HG03025 (cell line): ENCODE results near the gene STK32B.
"Not testable (repeated sequence)": the region's sequence is repeated elsewhere in the genome, so short reads cannot be mapped to it uniquely, and the experiment has no call there.

Source experiments
- ATAC-seq: cut with Tn5 transposase; IDR thresholded peaks from one replicate; pipeline ENCODE4 v1.9.1; 2021; ENCODE audit warnings: mild to moderate bottlenecking, moderate library complexity; ENCODE audit not compliant: unreplicated experiment, low FRiP score

Gene STK32B

DNA sequence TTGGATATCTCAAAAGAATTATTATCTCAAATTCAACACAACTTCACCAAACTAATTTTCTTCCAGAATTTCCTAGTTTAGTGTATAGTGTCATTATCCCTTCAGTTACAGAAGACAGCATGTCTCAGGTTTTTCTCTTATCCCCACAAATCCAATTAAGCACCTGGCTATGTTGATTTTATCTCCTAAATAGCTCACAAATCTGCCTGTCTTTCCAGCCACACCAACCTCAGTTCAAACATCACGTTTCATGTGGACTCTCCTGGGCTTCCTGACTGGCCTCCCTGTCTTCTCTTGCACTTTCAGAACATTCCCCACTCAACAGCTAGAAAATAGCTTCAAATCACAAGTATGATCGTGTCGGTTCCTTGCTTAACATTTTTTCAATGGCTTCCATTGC is 14.8 kb downstream of the STK32B start:
- ATAC-seq, result no peak

GRCh38 chr4:5066968-5067367 is 15.7 kb downstream of the STK32B start:
- ATAC-seq, result not testable (repeated sequence)

- no peak for ATAC-seq
These were observed 16.6 kb downstream of the STK32B start for GRCh38 chr4:5067908-5068307.

GRCh38 chr4:5069901-5070300 is 18.6 kb downstream of the STK32B start:
- no peak for ATAC-seq

DNA sequence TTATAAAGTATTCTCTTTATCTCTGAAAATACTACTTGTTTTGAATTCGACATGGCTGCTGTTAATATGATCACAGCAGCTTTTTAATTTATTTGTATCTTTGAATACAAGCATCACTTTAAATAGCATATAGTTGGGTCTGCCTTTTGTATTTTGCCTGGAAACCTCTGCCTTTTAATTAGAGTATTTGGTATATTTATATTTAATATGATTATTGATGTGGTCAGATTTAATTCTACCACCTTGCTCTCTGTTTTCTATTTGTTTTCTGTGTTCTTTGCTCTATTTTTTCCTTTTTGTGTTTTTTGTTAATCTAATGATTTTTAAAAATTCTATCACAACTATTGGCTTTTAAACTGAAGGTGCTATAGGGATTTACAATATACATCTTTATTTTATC is 21.7 kb downstream of the STK32B start:
- no peak for ATAC-seq

- ATAC-seq, result no peak
These were observed 26.7 kb downstream of the STK32B start for GRCh38 chr4:5078009-5078408.

GRCh38 chr4:5079581-5079980 is 28.3 kb downstream of the STK32B start:
- no peak for ATAC-seq

DNA sequence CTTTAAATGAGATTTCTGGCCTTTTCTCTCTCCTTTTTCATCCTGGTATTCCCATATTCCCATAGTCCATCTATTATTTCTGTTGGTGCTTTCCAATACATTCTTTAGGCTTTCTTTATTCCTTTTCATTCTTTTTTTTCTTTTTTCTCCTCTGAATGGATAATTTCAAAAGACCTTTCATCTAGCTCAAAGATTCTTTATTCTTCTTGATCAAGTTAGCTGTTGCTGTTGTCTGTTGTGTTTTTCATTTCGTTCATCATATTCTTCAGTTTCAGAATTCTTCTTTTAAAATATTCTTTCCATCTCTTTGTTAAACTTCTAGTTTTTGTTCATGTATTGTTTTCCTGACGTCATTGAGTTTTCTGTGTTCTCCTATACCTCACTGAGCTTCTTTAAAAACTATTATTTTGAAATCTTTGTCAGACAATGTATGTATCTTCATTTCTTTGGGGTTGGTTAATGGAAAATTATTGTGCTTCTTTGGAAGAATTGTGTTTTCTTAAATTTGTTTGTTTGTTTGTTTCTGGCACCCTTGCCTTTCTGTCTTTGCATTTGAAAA is 30.2 kb downstream of the STK32B start:
- no peak for ATAC-seq

- no peak for ATAC-seq
These were observed 31.1 kb downstream of the STK32B start for GRCh38 chr4:5082376-5082775.

DNA sequence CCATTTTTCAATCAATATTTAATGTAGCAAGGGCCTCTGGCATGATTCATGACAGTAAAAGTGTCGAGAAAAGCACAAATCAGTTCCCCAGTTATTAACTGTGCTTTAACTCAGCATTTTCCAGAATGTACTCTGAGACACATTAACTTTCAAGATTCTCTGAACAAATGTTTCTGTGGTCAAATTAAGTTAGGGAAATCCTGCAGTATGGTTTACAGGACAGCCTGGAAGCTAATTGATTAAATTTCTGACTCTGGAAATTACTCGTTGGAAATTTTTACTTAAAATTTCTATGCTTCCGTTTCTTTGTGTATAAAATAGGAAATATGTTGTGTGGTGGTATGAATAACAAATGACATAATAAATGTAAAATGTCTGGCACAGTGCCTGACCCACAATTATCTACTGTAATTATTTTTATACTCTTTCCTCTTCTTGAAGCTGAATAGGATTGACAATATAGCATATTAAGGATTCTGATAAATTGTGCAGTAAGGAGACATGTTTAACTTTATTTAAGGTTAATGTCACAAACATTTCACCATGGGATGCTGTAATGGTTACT is 33.7 kb downstream of the STK32B start:
- no peak for ATAC-seq

DNA sequence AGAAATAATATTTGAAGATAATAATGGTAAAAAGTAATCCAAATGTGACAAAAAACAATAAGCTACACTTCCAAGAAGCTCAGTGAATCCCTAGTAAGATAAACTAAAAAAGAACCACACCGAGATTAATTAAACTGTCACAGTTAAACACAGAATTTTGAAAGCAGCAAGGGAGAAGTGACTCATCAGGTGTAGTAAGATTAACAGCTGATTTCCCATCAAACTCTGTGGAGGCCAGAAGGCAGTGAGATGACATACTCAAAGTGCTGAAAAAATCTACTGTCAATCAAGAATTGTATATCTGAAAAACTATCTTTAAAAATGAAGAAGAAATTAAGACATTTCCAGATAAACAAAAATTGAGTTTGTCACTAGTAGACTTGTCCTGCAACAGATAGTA is 35.3 kb downstream of the STK32B start:
- no peak for ATAC-seq

DNA sequence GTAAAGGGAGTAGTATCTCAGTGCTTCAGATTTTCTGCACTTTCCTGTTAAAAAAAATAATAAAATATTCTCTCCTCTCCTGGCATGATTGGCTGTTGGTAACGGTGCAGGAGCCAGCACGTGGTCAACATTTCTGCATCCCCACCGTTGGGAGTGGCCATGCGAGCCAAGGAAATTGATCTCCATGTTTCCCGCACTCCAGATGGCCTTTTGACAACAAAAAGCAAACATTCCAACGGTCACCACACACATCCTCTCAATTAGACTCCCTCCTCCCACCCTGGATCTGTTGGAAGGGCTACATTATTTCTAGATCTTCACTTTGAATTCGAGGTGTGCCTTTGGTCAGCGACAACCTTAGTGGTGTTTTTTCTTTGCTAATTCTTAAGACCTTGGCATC is 45.0 kb downstream of the STK32B start:
- ATAC-seq, result no peak

GRCh38 chr4:5098176-5098575 is 46.9 kb downstream of the STK32B start:
- ATAC-seq, result no peak

DNA sequence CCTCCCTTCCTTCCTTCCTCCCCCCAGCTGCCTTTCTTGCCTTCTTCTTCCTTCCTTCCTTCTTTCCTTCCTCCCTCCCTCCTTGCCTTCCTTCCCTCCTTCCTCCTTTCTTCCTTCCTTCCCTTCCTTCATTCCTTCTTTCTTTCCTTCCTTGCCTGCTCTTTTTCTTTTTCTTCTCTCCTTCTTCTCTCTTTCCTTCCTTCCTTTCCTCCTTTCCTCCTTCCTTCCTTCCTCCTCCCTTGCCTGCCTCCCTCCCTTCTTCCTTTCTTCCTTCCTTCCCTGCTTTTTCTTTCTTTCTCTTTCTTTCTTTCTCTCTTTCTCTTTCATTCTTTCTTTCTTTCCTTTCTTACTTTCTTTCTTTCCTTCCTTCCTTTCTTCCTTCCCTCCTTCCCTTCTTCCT is 49.1 kb downstream of the STK32B start:
- ATAC-seq, result no peak

DNA sequence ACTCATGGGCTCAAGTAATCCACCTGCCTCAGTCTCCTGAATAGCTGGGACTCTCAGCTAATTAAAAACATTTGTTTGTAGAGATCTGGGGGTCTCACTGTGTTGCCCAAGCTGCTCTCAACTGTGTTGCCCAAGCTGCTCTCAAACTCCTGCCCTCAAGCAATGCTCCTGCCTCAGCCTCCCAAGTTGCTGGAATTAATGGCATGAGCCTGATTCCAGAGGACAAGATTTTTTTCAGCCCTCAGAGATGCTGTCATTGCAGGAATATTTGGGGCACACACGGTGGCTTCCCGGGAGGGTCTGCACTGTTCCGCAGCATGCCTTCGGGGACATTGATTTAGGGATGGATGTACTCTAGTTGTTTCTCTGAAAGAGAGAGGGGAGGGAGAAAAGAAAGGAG is 49.7 kb downstream of the STK32B start:
- no peak for ATAC-seq

GRCh38 chr4:5101571-5101970 is 50.3 kb downstream of the STK32B start:
- no peak for ATAC-seq

DNA sequence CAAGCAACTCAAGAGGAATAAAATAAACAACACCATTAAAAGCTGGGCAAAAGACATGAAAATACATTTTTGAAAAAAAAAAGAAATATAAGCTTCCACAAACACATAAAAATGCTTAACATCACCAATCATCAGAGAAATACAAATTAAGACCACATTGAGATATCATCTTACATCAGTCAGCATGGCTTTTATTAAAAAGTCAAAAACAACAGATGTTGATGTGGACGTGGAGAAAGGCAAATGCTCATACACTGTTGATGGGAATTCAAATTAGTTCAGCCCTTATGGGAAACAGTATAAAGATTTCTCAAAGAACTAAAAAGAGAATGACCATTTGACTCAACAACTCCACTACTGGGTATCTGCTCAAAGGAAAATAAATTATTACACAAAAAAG is 59.6 kb downstream of the STK32B start:
- no peak for ATAC-seq

GRCh38 chr4:5112333-5113095 is 61.2 kb downstream of the STK32B start:
- ATAC-seq, result no peak

DNA sequence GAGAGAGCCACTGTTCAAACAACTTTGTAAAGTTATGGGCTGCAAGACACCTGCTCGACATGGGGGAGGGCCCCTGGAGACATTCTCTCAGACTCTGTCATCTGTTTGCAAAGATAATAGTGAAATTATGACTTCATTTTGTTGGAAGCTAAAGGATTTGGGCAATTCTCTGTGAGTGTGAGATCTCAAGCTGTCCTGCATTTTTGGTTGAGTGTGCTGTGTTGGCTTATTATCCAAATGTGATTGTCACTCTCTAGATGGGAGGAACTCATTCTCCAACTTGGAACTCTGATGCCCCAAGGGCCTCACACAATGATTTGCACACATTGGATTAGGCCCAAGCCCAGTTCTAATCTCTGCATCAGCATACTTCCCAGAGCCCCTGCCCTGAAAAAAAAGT is 63.7 kb downstream of the STK32B start:
- no peak for ATAC-seq

GRCh38 chr4:5118091-5118786 is 67.0 kb downstream of the STK32B start:
- ATAC-seq, result no peak

GRCh38 chr4:5118994-5119835 is 67.9 kb downstream of the STK32B start:
- no peak for ATAC-seq
